ENCODE measurements around the gene GMDS.

- TF ChIP-seq CTCF (IDR thresholded peaks at IDR 0.05) (no peak), ZMAT4 (CRISPR knock-in tag; IDR thresholded peaks at IDR 0.05) (no peak), FOXP1 (CRISPR knock-in tag; IDR thresholded peaks at IDR 0.05; ENCODE audit: borderline replicate concordance) (no peak), E2F4 (CRISPR knock-in tag; IDR thresholded peaks at IDR 0.05; ENCODE audit: borderline replicate concordance, low read depth) (no peak), IRF1 (CRISPR knock-in tag; IDR thresholded peaks at IDR 0.05) (no peak), E2F5 (CRISPR knock-in tag; IDR thresholded peaks at IDR 0.05) (no peak), GABPB1 (CRISPR knock-in tag; IDR thresholded peaks at IDR 0.05) (no peak)
These were observed 621.2 kb downstream of the GMDS start for GRCh38 chr6:1624058-1624850.

Data from WTC11 (cell line).